ENCODE measurements around the gene RFNG. TPM values are rescaled to one million over a fixed set of nuclear protein-coding genes. Genes with fewer than 3 reads are reported as not detected.

Gene RFNG
- 20.8 and 20.9 TPM in 2 replicates for total RNA-seq

- intact Hi-C loops (cut with micrococcal nuclease) = loop anchor here (1.0 kb wide), 1 partner anchor 46 kb away; the partner anchor contains the start of gene FASN
Observed at GRCh38 chr17:82051776-82052637, at the start of gene RFNG, which contains the start of gene GPS1. RFNG (minus strand) TSS chr17:82051811; CDS start chr17:82051766, 45 bp downstream. GPS1 (plus strand) TSS chr17:82051898; CDS start chr17:82051932, 34 bp downstream.

GRCh38 chr17:82101301-82101715 is 49.7 kb upstream of the RFNG start:
- intact Hi-C loops (cut with micrococcal nuclease) = no loop called here

GRCh38 chr17:82100502-82101298 is 49.1 kb upstream of the RFNG start:
- intact Hi-C loops (cut with micrococcal nuclease) = no loop called here

GRCh38 chr17:82098939-82099763 is 47.5 kb upstream of the RFNG start:
- intact Hi-C loops (cut with micrococcal nuclease) = loop anchor here (1.0 to 10.0 kb wide), 5 partner anchors 28 to 174 kb away; partner anchors contain the start of genes DCXR, GPS1, LRRC45 and MAFG

GRCh38 chr17:82098169-82098938 is 46.7 kb upstream of the RFNG start, which contains the start of gene FASN:
FASN (minus strand) TSS chr17:82098236; CDS start chr17:82096445, 1,791 bp downstream.
- intact Hi-C loops (cut with micrococcal nuclease) = loop anchor here (1.0 to 10.0 kb wide), 5 partner anchors 28 to 174 kb away; partner anchors contain the start of genes DCXR, GPS1, LRRC45 and MAFG

- intact Hi-C loops (cut with micrococcal nuclease) = loop anchor here (1.0 to 10.0 kb wide), 6 partner anchors 29 to 173 kb away; partner anchors contain the start of genes DCXR, GPS1, LRRC45 and MAFG
Observed at GRCh38 chr17:82097919-82098168, 46.2 kb upstream of the RFNG start.

- intact Hi-C loops (cut with micrococcal nuclease) = loop anchor here (2.0 to 10.0 kb wide), 2 partner anchors 57 to 173 kb away; partner anchors contain the start of gene MAFG
Observed at GRCh38 chr17:82097184-82097918, 45.7 kb upstream of the RFNG start.

- intact Hi-C loops (cut with micrococcal nuclease) = loop anchor here (2.0 to 10.0 kb wide), 2 partner anchors 58 to 172 kb away; partner anchors contain the start of gene MAFG
Observed at GRCh38 chr17:82096709-82097183, 45.1 kb upstream of the RFNG start.

GRCh38 chr17:82095777-82096708 is 44.4 kb upstream of the RFNG start:
- intact Hi-C loops (cut with micrococcal nuclease) = loop anchor here (2.0 to 10.0 kb wide), 2 partner anchors 59 to 171 kb away; partner anchors contain the start of gene MAFG

GRCh38 chr17:82094931-82095776 is 43.5 kb upstream of the RFNG start:
- intact Hi-C loops (cut with micrococcal nuclease) = loop anchor here (10.0 kb wide), 1 partner anchor 170 kb away; the partner anchor contains the start of gene MAFG

GRCh38 chr17:82092995-82093751 is 41.6 kb upstream of the RFNG start:
- intact Hi-C loops (cut with micrococcal nuclease) = loop anchor here (10.0 kb wide), 1 partner anchor 168 kb away; the partner anchor contains the start of gene MAFG

GRCh38 chr17:82092628-82092994 is 41.0 kb upstream of the RFNG start:
- intact Hi-C loops (cut with micrococcal nuclease) = loop anchor here (10.0 kb wide), 1 partner anchor 168 kb away; the partner anchor contains the start of gene MAFG

GRCh38 chr17:82092094-82092586 is 40.5 kb upstream of the RFNG start:
- intact Hi-C loops (cut with micrococcal nuclease) = loop anchor here (10.0 kb wide), 1 partner anchor 167 kb away; the partner anchor contains the start of gene MAFG

- intact Hi-C loops (cut with micrococcal nuclease) = loop anchor here (10.0 kb wide), 1 partner anchor 167 kb away; the partner anchor contains the start of gene MAFG
Observed at GRCh38 chr17:82091264-82092066, 39.9 kb upstream of the RFNG start.
